GM21786 (cell line): ENCODE results near the gene ZNF248.
"Not testable (repeated sequence)": the region's sequence is repeated elsewhere in the genome, so short reads cannot be mapped to it uniquely, and the experiment has no call there.

Experiments used
- ATAC-seq: cut with Tn5 transposase; IDR thresholded peaks from one replicate; pipeline ENCODE4 v1.9.1; 2021; ENCODE audit not compliant: unreplicated experiment

ZNF248 gene

DNA sequence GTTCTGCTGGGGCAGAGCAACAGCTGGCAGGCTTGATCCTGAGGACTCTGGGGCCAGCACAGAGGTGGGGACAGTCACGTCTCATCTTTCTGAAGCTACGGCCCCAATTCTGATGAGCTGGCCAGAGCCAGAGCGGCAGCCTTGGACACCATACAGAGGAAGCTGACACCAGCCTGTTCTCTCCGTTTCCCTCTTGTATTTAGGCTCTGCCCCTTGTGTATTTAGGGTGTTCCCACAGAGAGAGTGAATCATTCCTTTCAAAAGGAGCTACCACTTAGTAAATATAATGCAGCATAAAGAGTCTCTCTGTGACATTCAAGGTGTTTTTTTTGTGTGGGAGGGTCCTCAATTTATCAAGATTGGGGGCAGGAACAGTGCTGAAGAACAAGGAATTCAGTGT lies 109.2 kb downstream of the ZNF248 start:
- no peak for ATAC-seq

DNA sequence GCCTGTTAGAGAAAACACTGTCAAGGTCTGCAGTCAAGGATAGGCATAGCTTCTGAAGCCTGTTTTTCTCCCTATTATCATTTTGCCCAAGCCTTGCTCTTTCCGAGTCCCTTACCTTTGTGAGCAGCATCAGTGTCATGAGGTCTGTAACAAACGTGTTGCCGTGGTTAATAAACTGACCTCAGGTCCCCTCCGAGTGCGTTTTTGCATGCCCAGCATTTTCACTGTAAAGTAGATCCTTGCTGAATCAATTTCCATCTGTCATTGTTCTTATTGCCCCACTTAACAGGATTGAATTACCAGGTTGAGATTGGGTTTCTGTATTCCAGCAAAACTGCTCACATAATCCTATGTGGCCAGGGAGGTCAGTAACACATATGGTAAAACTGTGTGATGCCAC lies 110.3 kb downstream of the ZNF248 start:
- ATAC-seq: no peak

- no peak for ATAC-seq
These were observed 115.6 kb downstream of the ZNF248 start for GRCh38 chr10:37741831-37742230.

GRCh38 chr10:37739181-37739580 lies 118.2 kb downstream of the ZNF248 start:
- ATAC-seq: no peak

GRCh38 chr10:37738241-37738640 lies 119.2 kb downstream of the ZNF248 start:
- not testable (repeated sequence) for ATAC-seq

DNA sequence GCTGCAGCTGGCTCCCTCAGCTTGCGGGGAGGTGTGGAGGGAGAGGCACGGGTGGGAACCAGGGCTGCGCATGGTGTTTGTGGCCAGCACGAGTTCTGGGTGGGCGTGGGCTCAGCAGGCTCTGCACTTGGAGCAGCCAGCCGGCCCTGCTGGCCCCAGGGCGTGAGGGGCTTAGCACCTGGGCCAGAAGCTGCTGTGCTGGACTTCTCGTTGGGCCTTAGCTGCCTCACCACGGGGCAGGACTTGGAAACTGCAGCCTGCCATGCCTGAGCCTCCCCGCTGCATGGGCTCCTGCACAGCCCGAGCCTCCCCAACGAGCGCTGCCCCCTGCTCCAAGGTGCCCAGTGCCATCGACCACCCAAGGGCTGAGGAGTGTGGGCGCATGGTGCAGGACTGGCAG lies 120.1 kb downstream of the ZNF248 start:
- ATAC-seq: no peak

DNA sequence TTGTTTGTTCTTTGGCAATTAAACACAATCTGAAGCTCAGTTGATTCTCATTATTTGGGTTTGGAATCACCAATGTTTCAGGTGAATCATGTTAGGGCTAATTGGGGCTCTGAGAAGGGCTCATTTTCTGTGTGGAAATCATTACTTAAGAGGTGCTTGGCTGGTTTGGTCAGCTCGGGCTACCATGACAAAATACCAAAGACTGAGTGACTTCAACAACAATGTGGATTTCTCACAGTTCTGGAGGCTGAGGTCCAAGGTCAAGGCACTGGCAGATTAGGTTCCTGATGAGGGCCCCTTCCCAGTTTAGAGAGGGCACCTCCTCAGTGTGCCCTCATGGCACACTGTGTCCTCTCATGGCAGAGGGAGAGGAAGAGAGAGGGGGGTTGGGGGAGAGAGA lies 121.3 kb downstream of the ZNF248 start:
- ATAC-seq: no peak

GRCh38 chr10:37734971-37735370 lies 122.4 kb downstream of the ZNF248 start:
- no peak for ATAC-seq
